Parathyroid adenoma (tissue), 2 donors: ENCODE results near the gene DUSP1.

ENCODE experiments used
- H2AFZ ChIP-seq: fragments of 300-600 bp; sonication (generic); one replicate; pipeline ENCODE4 v1.7.0; 2017; ENCODE audit warnings: antibody characterized with exemption, mild to moderate bottlenecking
- H3K27ac ChIP-seq: fragments of 300-600 bp; sonication (generic); one replicate; pipeline ENCODE4 v1.7.0; 2017
- H3K27me3 ChIP-seq: fragments of 300-600 bp; sonication (generic); one replicate; pipeline ENCODE4 v1.7.0; 2017; ENCODE audit warnings: low read length; ENCODE audit not compliant: control insufficient read depth, insufficient read depth
- H3K36me3 ChIP-seq: fragments of 300-600 bp; sonication (generic); one replicate; pipeline ENCODE4 v1.7.0; 2017; ENCODE audit warnings: low read length; ENCODE audit not compliant: control insufficient read depth, insufficient read depth
- H3K4me1 ChIP-seq: fragments of 300-600 bp; sonication (generic); one replicate; pipeline ENCODE4 v1.7.0; 2017; ENCODE audit warnings: control low read depth
- H3K4me2 ChIP-seq: fragments of 300-600 bp; sonication (generic); one replicate; pipeline ENCODE4 v1.7.0; 2017; ENCODE audit warnings: low read length
- H3K4me3 ChIP-seq: fragments of 300-600 bp; sonication (generic); one replicate; pipeline ENCODE4 v1.7.0; 2017; ENCODE audit warnings: low read depth, low read length
- H3K79me2 ChIP-seq: fragments of 300-600 bp; sonication (generic); one replicate; pipeline ENCODE4 v1.7.0; 2017; ENCODE audit warnings: control low read depth
- H3K9ac ChIP-seq: fragments of 300-600 bp; sonication (generic); one replicate; pipeline ENCODE4 v1.7.0; 2017; ENCODE audit warnings: mild to moderate bottlenecking
- H3K9me3 ChIP-seq: fragments of 300-600 bp; sonication (generic); one replicate; pipeline ENCODE4 v1.7.0; 2017; ENCODE audit warnings: low read length; ENCODE audit not compliant: control insufficient read depth
- CTCF ChIP-seq: fragments of 300-600 bp; sonication (generic); IDR thresholded peaks from one replicate; pipeline ENCODE4 v1.7.0; 2017; ENCODE audit warnings: antibody characterized with exemption, mild to moderate bottlenecking
- donor health status: primary hyperparathyroidism.

DUSP1 gene

GRCh38 chr5:172807766-172808311 lies 36.8 kb upstream of the DUSP1 start:
- Histone ChIP-seq H3K79me2 (no peaks in the 10 kb centered on the region), H3K27me3 (no peaks in the 10 kb centered on the region), H3K36me3 (no peaks in the 10 kb centered on the region), H3K4me2 (peak overlapping the region; percentile 36), H3K9ac (no peak overlapping the region), H3K27ac (peak overlapping the region; percentile 45), H3K4me1 (no peaks in the 10 kb centered on the region), H3K9me3 (no peaks in the 10 kb centered on the region), H2AFZ (peak overlapping the region; percentile 83), H3K4me3 (no peak overlapping the region)
- TF ChIP-seq CTCF: no peak

GRCh38 chr5:172806897-172807672 lies 36.1 kb upstream of the DUSP1 start:
- Histone ChIP-seq H3K4me2 (peak overlapping the region; percentile 36), H3K27ac (peak overlapping the region; percentile 59), H3K27me3 (no peaks in the 10 kb centered on the region), H3K79me2 (no peaks in the 10 kb centered on the region), H3K36me3 (no peaks in the 10 kb centered on the region), H3K4me3 (peak overlapping the region; percentile 37), H3K4me1 (no peaks in the 10 kb centered on the region), H2AFZ (peak overlapping the region; percentile 83), H3K9ac (no peak overlapping the region), H3K9me3 (no peaks in the 10 kb centered on the region)
- no peak for TF ChIP-seq CTCF

GRCh38 chr5:172805736-172806255 lies 34.8 kb upstream of the DUSP1 start:
- no peaks in the 10 kb centered on the region for H3K4me1 ChIP-seq
- no peak overlapping the region for H3K4me3 ChIP-seq
- H3K27me3 ChIP-seq: no peaks in the 10 kb centered on the region
- no peak for TF ChIP-seq CTCF
- no peaks in the 10 kb centered on the region for H3K36me3 ChIP-seq
- no peaks in the 10 kb centered on the region for H3K9me3 ChIP-seq
- no peak overlapping the region for H3K27ac ChIP-seq
- H2AFZ ChIP-seq: no peak overlapping the region
- no peak overlapping the region for H3K4me2 ChIP-seq
- no peak overlapping the region for H3K9ac ChIP-seq
- H3K79me2 ChIP-seq: no peaks in the 10 kb centered on the region

- Histone ChIP-seq H3K4me3 (no peak overlapping the region), H3K36me3 (no peaks in the 10 kb centered on the region), H3K9me3 (no peaks in the 10 kb centered on the region), H3K27ac (no peak overlapping the region), H3K27me3 (no peaks in the 10 kb centered on the region), H3K79me2 (no peaks in the 10 kb centered on the region), H3K4me2 (no peak overlapping the region), H3K4me1 (no peaks in the 10 kb centered on the region), H2AFZ (no peak overlapping the region), H3K9ac (no peak overlapping the region)
- no peak for TF ChIP-seq CTCF
Observed at GRCh38 chr5:172805018-172805683, 34.2 kb upstream of the DUSP1 start.
